Endothelial cell of umbilical vein (primary cell): Measurements from ENCODE around the gene NUP205. TPM values are rescaled to one million over a fixed set of nuclear protein-coding genes. Genes with fewer than 3 reads are reported as not detected.

Experiments used
- BruUV-seq: library from RNA; stranded (reverse); fragments of 400-500 nt; replicated peaks from 2 replicates; lab custom pipeline; 2021; lab: Mats Ljungman, UMichigan
- CTCF ChIA-PET: fragments of 300-600, 350-600 bp; sonication (Branson Sonifier 250); formaldehyde crosslinking; loops from one replicate; lab custom pipeline; 2021; ENCODE audit warnings: antibody characterized with exemption, inconsistent platforms; lab: Charles Lee
- POLR2A ChIA-PET: fragments of 300-600, 350-600 bp; sonication (Branson Sonifier 250); formaldehyde crosslinking; loops from one replicate; lab custom pipeline; 2021; ENCODE audit warnings: antibody characterized with exemption, inconsistent platforms; lab: Charles Lee
- DNase-seq: peaks from one replicate; pipeline ENCODE4 v3.0.0-alpha.2; 2011; ENCODE audit warnings: low read depth, low spot score
- FAIRE-seq: peaks from 2 replicates; lab custom pipeline; 2011; peaks lifted over from hg19 to GRCh38; lab: Jason Lieb, UNC
- H2AFZ ChIP-seq: 2 replicates; pipeline ENCODE4 v1.6.0; 2012; ENCODE audit warnings: low read depth, low read length, control low read depth, inconsistent platforms
- H3K27ac ChIP-seq: 2 replicates; pipeline ENCODE4 v1.5.1; 2011; ENCODE audit warnings: low read depth, mild to moderate bottlenecking, control low read depth, low read length, moderate library complexity; ENCODE audit not compliant: insufficient read depth
- H3K27me3 ChIP-seq, 2 experiments: 2 replicates each; pipeline versions ENCODE4 v1.6.0 to v1.6.1; 2011; ENCODE audit warnings: low read length in 2 of 2, mixed read lengths in 1 of 2; ENCODE audit not compliant: control insufficient read depth in 2 of 2, insufficient read depth in 2 of 2
- H3K36me3 ChIP-seq, 2 experiments: 2 replicates in 1 of 2; 3 replicates in 1 of 2; pipeline ENCODE4 v1.5.1; 2011; ENCODE audit warnings: low read length in 2 of 2, mild to moderate bottlenecking in 1 of 2, moderate library complexity in 1 of 2; ENCODE audit not compliant: control insufficient read depth in 2 of 2, insufficient read depth in 2 of 2; ENCODE audit errors: extremely low read depth in 1 of 2
- H3K4me1 ChIP-seq: 3 replicates; pipeline ENCODE4 v1.5.1; 2011; ENCODE audit warnings: mild to moderate bottlenecking, low read length; ENCODE audit not compliant: control insufficient read depth, insufficient read depth; ENCODE audit errors: extremely low read depth
- H3K4me2 ChIP-seq: 2 replicates; pipeline ENCODE4 v1.6.1; 2011; ENCODE audit warnings: low read length, control low read depth, mixed read lengths; ENCODE audit not compliant: insufficient read depth
- H3K4me3 ChIP-seq, 3 experiments: fragments of 200-600 bp in 1 of 3; sonication (generic), shearing (Covaris generic) in 1 of 3; replicated peaks in 1 of 3; 2 replicates each; pipeline ENCODE4 v1.5.1; 2011 to 2016; ENCODE audit warnings: control low read depth in 3 of 3, low read length in 3 of 3, mild to moderate bottlenecking in 2 of 3, inconsistent platforms in 1 of 3, low read depth in 1 of 3, moderate library complexity in 1 of 3; ENCODE audit not compliant: insufficient read depth in 1 of 3
- H3K79me2 ChIP-seq: 2 replicates; pipeline ENCODE4 v1.6.0; 2012; ENCODE audit warnings: low read length, inconsistent platforms; ENCODE audit not compliant: control insufficient read depth, insufficient read depth
- H3K9ac ChIP-seq: replicated peaks from 2 replicates; pipeline ENCODE3; 2011; ENCODE audit warnings: low read length, control low read depth; ENCODE audit not compliant: insufficient read depth; ENCODE audit errors: extremely low read depth
- H3K9me1 ChIP-seq: replicated peaks from 3 replicates; pipeline ENCODE4 v1.6.0; 2011; ENCODE audit warnings: mild to moderate bottlenecking, low read length; ENCODE audit not compliant: control insufficient read depth, insufficient read depth; ENCODE audit errors: extremely low read depth
- H3K9me3 ChIP-seq: replicated peaks from 2 replicates; pipeline ENCODE4 v1.5.1; 2012; ENCODE audit warnings: low read length, inconsistent platforms; ENCODE audit not compliant: control insufficient read depth, insufficient read depth
- H4K20me1 ChIP-seq: replicated peaks from 2 replicates; pipeline ENCODE3; 2011; ENCODE audit warnings: mild to moderate bottlenecking, low read length; ENCODE audit not compliant: control insufficient read depth, insufficient read depth; ENCODE audit errors: extremely low read depth
- CTCF ChIP-seq, 2 donors: IDR thresholded peaks; 1 replicate in 1 of 2; 2 replicates in 1 of 2; pipeline ENCODE4 v1.5.1; 2011; ENCODE audit warnings: low read length in 2 of 2, mild to moderate bottlenecking in 2 of 2, moderate library complexity in 2 of 2, control low read depth in 1 of 2, inconsistent platforms in 1 of 2, low read depth in 1 of 2; ENCODE audit not compliant: insufficient read depth in 1 of 2; ENCODE audit errors: extremely low read depth in 1 of 2
- EZH2 ChIP-seq: IDR thresholded peaks from 2 replicates; pipeline ENCODE4 v1.6.1; 2012; ENCODE audit warnings: borderline replicate concordance, low read depth, mild to moderate bottlenecking, moderate library complexity, low read length, inconsistent platforms; ENCODE audit not compliant: severe bottlenecking
- FOS ChIP-seq: IDR thresholded peaks from 2 replicates; pipeline ENCODE4 v1.6.1; 2011; ENCODE audit warnings: mild to moderate bottlenecking, low read length, moderate library complexity, borderline replicate concordance; ENCODE audit not compliant: insufficient read depth
- GATA2 ChIP-seq: IDR thresholded peaks from 2 replicates; pipeline ENCODE4 v1.7.0; 2011; ENCODE audit warnings: low read depth, mild to moderate bottlenecking, moderate library complexity, mixed read lengths, low read length; ENCODE audit not compliant: insufficient read length, insufficient read depth
- JUN ChIP-seq: IDR thresholded peaks from 2 replicates; pipeline ENCODE4 v1.6.1; 2011; ENCODE audit warnings: borderline replicate concordance, low read depth; ENCODE audit not compliant: insufficient read length, insufficient read depth
- MYC ChIP-seq: IDR thresholded peaks from one replicate; pipeline ENCODE4 v1.6.1; 2011; ENCODE audit warnings: mild to moderate bottlenecking, low read depth, low read length
- POLR2A ChIP-seq: IDR thresholded peaks from 2 replicates; pipeline ENCODE4 v1.6.1; 2012; ENCODE audit warnings: low read depth, mild to moderate bottlenecking, control low read depth, low read length
- POLR2AphosphoS5 ChIP-seq: IDR thresholded peaks from 2 replicates; pipeline ENCODE4 v1.6.1; 2012; ENCODE audit warnings: low read depth, mild to moderate bottlenecking, control low read depth, low read length, moderate library complexity; ENCODE audit not compliant: insufficient read depth
- dilution Hi-C: fragments of 300-500 bp; cut with MboI; formaldehyde crosslinking; loops from one replicate; pipeline ENCODE4 v1.15.0; 2019; ENCODE audit warnings: low sequenced_read_pairs; ENCODE audit not compliant: extremely low pct_ligation_motif_present
- intact Hi-C: fragments of 100-400 bp; cut with micrococcal nuclease; formaldehyde crosslinking; loops from one replicate; pipeline ENCODE4 v1.10.0; 2022
- polyA plus RNA-seq, 4 experiments: library from polyadenylated mRNA; depleted of rRNA in 3 of 4; stranded (reverse) in 3 of 4; unstranded in 1 of 4; fragments of >200 nt; gene quantifications; 2 replicates each; pipeline versions ENCODE4 v1.2.1 to v1.2.3, GENCODE V29; 2011 to 2012; ENCODE audit warnings: missing spikeins in 1 of 4
- total RNA-seq: library from RNA; stranded (reverse); gene quantifications from 2 replicates; pipeline ENCODE4 v1.2.3, GENCODE V29; 2021
- TF ChIP-seq, protein P1 (sequence below): IDR thresholded peaks from 2 replicates; pipeline ENCODE4 v1.6.1; 2011; ENCODE audit not compliant: insufficient read depth, insufficient read length

The NUP205 gene
- total and polyA plus RNA-seq, 2 donors (not counting 3 experiments of a cell fraction or from before 2014, with no cell fraction given) = 48.8 to 81.3 TPM

GRCh38 chr7:135666156-135666555, 108.4 kb downstream of the NUP205 start:
- peaks cover 28% of the 10 kb centered on the region for H3K4me1 ChIP-seq
- intact Hi-C loops = loop anchor here (10.0 kb wide), 1 partner anchor 1919 kb away; no protein-coding TSS in a partner anchor

More at GRCh38 chr7:135666156-135666555, 108.4 kb downstream of the NUP205 start:
- no peak for FAIRE-seq
- no peaks in the 10 kb centered on the region for H4K20me1 ChIP-seq
- H3K79me2 ChIP-seq = peaks cover 67% of the 10 kb centered on the region
- TF ChIP-seq JUN = no peak
- TF ChIP-seq GATA2 = no peak
- TF ChIP-seq POLR2AphosphoS5 = no peak
- TF ChIP-seq FOS = no peak
- TF ChIP-seq, protein P1, sequence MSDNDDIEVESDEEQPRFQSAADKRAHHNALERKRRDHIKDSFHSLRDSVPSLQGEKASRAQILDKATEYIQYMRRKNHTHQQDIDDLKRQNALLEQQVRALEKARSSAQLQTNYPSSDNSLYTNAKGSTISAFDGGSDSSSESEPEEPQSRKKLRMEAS = no peak
- TF ChIP-seq CTCF (IDR thresholded peaks at IDR 0.05; ENCODE audit: extremely low read depth in 1 of 2, insufficient read depth in 1 of 2, low read depth in 1 of 2, low read length in 2 of 2) = no peak
- no peak for TF ChIP-seq MYC
- no peak for TF ChIP-seq EZH2
- no peak for TF ChIP-seq POLR2A
- DNase-seq = no peak
- CTCF ChIA-PET = interaction anchor here (0.9 kb wide), 1 partner anchor 19 kb away, joined by 3 read pairs; no protein-coding TSS in a partner anchor
- H2AFZ ChIP-seq = no peak overlapping the region
- no TSS peak for BruUV-seq
- dilution Hi-C loops = no loop called here
- POLR2A ChIA-PET = no interaction called here
- no peaks in the 10 kb centered on the region for H3K9me3 ChIP-seq
- H3K4me3 ChIP-seq = no peak overlapping the region
- H3K27ac ChIP-seq = no peak overlapping the region
- H3K9ac ChIP-seq = no peak overlapping the region
- no peaks in the 10 kb centered on the region for H3K9me1 ChIP-seq
- peaks cover 0 to 2% of the 10 kb centered on the region in 2 experiments for H3K36me3 ChIP-seq
- H3K27me3 ChIP-seq = no peaks in the 10 kb centered on the region
- H3K4me2 ChIP-seq = no peak overlapping the region
